Adipocyte (in vitro differentiated cells): Measurements from ENCODE around the gene MVB12A.

Experiments
- DNase-seq: peaks from one replicate; pipeline ENCODE4 v3.0.0-alpha.2; 2015; ENCODE audit warnings: low read depth
- H3K27me3 ChIP-seq: replicated peaks from 2 replicates; pipeline ENCODE4 v1.7.0; 2013; ENCODE audit warnings: mild to moderate bottlenecking, low read length, moderate library complexity; ENCODE audit not compliant: control insufficient read depth, insufficient read depth
- H3K36me3 ChIP-seq: 2 replicates; pipeline ENCODE4 v1.7.0; 2013; ENCODE audit warnings: low read length, mild to moderate bottlenecking, moderate library complexity; ENCODE audit not compliant: control insufficient read depth, insufficient read depth, severe bottlenecking
- H3K4me1 ChIP-seq: 2 replicates; pipeline ENCODE4 v1.7.0; 2013; ENCODE audit warnings: mild to moderate bottlenecking, low read length, moderate library complexity; ENCODE audit not compliant: control insufficient read depth, insufficient read depth
- H3K4me3 ChIP-seq: 2 replicates; pipeline ENCODE4 v1.7.0; 2013; ENCODE audit warnings: mild to moderate bottlenecking, low read length, moderate library complexity
- H3K9ac ChIP-seq: 2 replicates; pipeline ENCODE4 v1.7.0; 2013; ENCODE audit warnings: mild to moderate bottlenecking, low read length, moderate library complexity
- H3K9me3 ChIP-seq: 2 replicates; pipeline ENCODE4 v1.7.0; 2013; ENCODE audit warnings: mild to moderate bottlenecking, low read length, moderate library complexity; ENCODE audit not compliant: control insufficient read depth

The MVB12A gene

DNA sequence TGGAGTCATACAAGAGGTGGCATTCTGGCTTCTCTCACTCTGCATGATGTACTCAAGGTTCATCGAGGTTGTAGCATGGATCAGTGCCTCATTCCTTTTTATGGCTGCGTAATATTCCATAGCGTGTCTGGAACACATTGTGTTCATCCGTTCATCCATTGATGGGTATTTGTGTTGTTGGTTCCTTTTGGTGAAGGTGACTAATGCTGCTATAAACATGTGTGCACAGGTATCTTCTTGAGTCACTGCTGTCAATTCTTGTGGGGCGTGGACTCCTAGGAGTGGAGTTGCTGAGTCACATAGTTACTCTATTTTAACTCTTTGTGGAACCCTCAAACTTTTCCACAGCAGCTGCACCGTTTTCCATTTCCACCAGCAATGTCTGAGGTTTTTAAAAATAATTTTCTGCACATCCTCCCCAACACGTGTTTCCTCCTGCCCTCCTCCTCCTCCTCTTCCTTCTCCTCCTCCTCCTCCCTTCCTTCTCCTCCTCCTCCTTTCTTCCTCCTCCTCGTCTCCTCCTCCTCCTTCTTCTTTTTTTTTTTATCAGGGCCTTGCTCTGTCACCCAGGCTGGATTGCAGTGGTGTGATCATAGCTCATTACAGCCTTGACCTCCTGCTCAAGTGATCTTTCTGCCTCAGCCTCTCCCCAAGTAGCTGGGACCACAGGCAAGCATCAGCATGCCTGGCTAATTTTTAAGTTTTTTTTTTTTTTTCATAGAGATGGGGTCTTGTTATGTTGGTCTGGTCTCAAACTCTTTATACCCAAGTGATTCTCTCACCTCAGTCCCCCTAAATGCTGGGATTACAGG lies 30.6 kb downstream of the MVB12A start:
- H3K9me3 ChIP-seq = no peaks in the 10 kb centered on the region
- DNase-seq = no peak
- no peak overlapping the region for H3K4me3 ChIP-seq
- H3K9ac ChIP-seq = no peak overlapping the region
- no peaks in the 10 kb centered on the region for H3K4me1 ChIP-seq
- H3K36me3 ChIP-seq = no peaks in the 10 kb centered on the region
- peaks cover 18% of the 10 kb centered on the region for H3K27me3 ChIP-seq

DNA sequence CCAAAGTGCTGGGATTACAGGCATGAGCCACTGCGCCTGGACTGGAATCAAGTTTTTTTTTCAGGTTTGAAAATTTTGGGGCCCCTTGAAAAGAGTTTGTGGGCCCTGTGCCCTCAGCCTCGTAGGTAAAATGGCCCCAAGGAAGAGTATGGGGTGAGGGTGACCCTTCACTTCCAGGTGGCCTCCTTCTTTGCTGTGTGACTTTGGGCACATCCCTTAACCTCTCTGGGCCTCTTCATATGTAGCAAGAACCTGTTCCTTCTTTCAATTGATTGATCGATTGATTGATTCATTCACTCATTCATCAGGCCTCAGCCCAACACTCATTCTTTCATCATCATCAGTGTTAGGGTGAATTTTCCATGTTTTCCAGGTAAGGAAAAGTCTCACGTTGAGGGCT lies 32.0 kb downstream of the MVB12A start:
- Histone ChIP-seq H3K27me3 (peaks cover 18% of the 10 kb centered on the region), H3K9ac (no peak overlapping the region), H3K4me3 (no peak overlapping the region), H3K9me3 (no peaks in the 10 kb centered on the region), H3K4me1 (no peaks in the 10 kb centered on the region), H3K36me3 (no peaks in the 10 kb centered on the region)
- no peak for DNase-seq

DNA sequence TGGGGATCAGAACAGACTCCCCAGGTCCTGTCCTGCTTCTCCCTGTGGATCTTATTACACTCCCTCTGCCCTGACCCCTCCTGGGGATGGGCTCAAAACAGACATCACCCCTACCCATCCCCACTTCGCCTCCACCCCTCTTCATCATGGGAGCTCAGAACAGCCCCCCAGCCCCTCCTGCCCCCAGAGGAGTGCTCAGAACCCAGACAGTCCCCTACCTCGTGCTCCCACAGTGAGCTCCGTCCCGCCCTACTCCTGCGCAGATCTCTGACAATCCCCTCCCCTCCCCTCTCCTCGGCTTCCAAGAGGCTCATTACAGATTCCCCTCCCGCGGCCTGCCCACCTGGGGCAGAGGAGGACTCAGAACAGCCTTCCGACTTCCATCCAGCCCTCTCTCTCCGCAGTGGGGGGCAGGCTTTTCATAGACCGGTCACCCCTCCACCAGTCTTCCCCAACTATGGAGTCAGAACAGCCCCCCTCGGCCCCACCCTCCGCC lies 34.8 kb downstream of the MVB12A start:
- no peak overlapping the region for H3K9ac ChIP-seq
- peaks cover 5% of the 10 kb centered on the region for H3K4me1 ChIP-seq
- no peak overlapping the region for H3K4me3 ChIP-seq
- no peaks in the 10 kb centered on the region for H3K9me3 ChIP-seq
- peaks cover 18% of the 10 kb centered on the region for H3K27me3 ChIP-seq
- H3K36me3 ChIP-seq = no peaks in the 10 kb centered on the region
- no peak for DNase-seq

DNA sequence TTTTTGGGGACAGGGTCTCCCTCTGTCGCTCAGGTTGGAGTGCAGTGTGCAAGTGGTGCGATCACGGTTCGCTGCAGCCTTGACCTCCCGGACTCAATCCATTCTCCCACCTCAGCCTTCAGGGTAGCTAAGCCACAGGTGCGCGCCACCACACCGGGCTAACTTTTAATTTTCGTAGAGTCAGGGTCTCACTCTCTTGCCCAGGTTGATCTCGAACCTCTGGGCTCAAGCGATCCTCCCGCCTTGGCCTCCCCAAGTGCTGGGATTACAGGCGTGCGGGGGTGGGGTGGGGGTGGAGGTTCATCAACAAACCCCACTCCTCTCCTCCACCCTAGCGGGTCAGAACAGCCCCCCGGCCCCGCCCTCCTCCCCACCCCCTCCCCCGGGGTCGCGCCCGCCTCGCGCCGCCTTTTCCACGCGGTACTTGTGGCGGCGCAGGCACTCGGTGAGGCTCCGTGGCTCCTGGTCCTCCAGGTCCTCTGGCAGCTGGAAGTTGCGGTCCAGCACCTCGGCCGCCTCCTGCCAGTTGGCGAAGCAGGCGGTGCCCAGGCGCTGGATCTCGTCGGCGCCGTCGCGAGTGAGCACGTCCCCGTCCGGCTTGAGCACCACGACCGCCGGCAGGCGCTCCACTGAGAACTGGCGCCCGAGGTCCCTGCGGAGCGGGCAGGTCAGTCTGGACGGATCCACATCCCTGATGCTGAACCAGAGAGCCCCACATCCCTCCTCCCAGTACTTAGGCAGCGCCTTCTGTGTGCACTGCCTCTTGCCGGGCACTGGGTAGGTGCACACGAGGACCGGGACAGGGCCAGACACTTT lies 35.7 kb downstream of the MVB12A start:
- peak; percentile 16 for DNase-seq
- Histone ChIP-seq H3K9ac (no peak overlapping the region), H3K4me1 (peaks cover 5% of the 10 kb centered on the region), H3K4me3 (no peak overlapping the region), H3K36me3 (no peaks in the 10 kb centered on the region), H3K27me3 (peaks cover 14% of the 10 kb centered on the region), H3K9me3 (no peaks in the 10 kb centered on the region)

DNA sequence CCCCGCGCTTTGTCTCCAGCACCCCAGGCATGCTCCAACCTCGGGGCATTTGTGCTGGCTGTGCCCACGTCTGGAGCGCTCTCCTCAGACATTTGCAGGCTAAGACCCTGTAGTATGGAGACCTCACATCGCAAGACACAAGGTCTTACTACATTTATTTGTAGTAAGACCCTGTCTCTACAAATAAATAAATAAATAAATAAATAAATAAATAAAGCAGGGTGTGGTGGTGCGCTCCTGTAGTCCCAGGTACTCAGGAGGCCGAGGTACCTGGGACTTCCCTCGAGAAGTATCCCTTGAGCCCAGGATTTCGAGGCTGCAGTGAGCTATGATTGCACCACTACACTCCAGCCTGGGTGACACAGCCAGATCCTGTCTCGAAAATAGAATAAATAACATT lies 36.3 kb downstream of the MVB12A start:
- no peak for DNase-seq
- Histone ChIP-seq H3K4me1 (peaks cover 5% of the 10 kb centered on the region), H3K36me3 (no peaks in the 10 kb centered on the region), H3K4me3 (no peak overlapping the region), H3K9ac (no peak overlapping the region), H3K9me3 (no peaks in the 10 kb centered on the region), H3K27me3 (peaks cover 14% of the 10 kb centered on the region)

DNA sequence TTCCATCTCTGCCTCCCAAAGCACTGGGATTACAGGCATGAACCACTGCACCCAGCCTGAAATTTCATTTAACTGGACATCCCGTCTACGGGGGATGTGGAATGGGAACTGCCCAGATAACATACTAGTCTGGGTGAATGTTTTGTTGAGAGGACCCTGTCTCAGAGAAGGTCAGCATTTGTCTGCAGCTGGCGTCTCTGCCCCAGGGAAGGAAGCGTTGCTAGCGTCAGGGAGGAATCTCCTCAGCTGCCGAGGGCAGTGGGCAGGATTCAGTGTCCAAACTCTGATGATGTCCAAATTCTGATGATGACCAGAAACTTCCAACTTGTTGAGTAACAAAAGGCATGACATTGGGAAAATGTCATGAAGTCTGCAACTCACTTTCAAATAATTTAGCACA lies 37.8 kb downstream of the MVB12A start:
- peaks cover 5% of the 10 kb centered on the region for H3K4me1 ChIP-seq
- peaks cover 11% of the 10 kb centered on the region for H3K27me3 ChIP-seq
- no peak for DNase-seq
- no peaks in the 10 kb centered on the region for H3K9me3 ChIP-seq
- no peak overlapping the region for H3K9ac ChIP-seq
- H3K4me3 ChIP-seq = no peak overlapping the region
- H3K36me3 ChIP-seq = no peaks in the 10 kb centered on the region

DNA sequence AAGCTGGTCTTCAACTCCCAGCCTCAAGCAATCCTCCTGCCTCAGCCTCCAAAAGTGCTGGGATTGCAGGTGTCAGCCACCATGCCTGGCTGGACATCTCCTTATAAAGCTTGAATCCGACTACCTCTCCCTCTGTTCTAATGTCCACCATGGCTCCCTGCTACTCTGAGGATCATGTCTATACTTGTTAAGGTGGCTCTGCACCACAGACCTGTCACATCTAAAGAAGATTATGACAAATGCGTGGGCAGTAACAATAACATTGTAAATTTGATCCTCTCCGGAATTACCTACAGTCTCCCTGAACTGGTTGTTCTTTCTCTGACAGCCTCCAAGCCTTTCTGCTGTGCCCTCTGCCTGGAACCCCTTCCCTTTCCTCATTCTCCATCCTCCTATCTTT lies 39.1 kb downstream of the MVB12A start:
- no peak overlapping the region for H3K4me3 ChIP-seq
- DNase-seq = no peak
- no peaks in the 10 kb centered on the region for H3K9me3 ChIP-seq
- H3K9ac ChIP-seq = no peak overlapping the region
- peaks cover 8% of the 10 kb centered on the region for H3K27me3 ChIP-seq
- H3K4me1 ChIP-seq = peaks cover 5% of the 10 kb centered on the region
- no peaks in the 10 kb centered on the region for H3K36me3 ChIP-seq

DNA sequence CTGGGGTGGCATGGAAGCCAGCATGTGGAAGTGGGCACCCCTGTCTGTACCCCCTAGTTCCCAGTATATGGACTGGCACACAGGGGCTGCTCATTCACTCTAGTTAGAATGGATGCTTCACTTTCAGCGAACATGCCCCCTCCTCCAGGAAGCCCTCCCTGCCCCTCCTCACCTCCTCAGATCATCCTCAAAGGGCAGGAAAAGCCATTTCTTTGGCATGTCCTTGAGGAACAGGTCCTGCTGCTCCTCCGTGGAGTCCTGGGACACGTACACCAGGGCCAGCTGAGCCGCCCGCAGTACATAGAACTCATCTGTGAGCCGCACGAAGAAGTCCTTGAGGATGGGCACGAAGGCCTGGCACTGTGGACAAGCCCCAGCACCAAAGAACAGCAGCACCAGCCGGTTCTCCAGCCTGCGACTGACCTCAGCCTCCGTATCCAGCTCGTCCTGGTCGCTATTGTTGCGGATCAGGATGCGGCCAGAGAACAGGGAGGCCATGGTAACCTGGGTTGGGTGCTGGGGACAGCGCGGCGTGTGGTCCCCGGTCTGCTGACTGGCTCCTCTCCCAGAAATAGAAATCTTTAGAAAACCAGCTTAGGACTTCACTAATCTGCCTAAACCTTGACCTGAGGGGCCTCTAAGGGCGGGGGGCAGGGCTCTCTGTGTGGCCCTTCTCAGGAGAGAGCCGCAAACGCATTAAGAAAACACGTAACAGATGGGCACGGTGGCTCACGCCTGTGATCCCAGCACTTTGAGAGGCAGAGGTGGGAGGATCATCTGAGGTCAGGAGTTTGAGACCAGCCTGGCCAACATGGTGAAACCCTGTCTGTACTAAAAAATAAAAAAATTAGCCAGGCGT lies 40.8 kb downstream of the MVB12A start, which contains the start of gene NXNL1:
TSS of gene NXNL1 (minus strand) at position 555 of the 859 bp plus-strand sequence. CDS start at position 498, 57 bp downstream.
- Histone ChIP-seq H3K36me3 (no peaks in the 10 kb centered on the region), H3K27me3 (peaks cover 3% of the 10 kb centered on the region), H3K4me1 (peaks cover 5% of the 10 kb centered on the region), H3K9ac (no peak within 1 kb of the TSS), H3K4me3 (no peak within 1 kb of the TSS), H3K9me3 (no peaks in the 10 kb centered on the region)
- no peak for DNase-seq

DNA sequence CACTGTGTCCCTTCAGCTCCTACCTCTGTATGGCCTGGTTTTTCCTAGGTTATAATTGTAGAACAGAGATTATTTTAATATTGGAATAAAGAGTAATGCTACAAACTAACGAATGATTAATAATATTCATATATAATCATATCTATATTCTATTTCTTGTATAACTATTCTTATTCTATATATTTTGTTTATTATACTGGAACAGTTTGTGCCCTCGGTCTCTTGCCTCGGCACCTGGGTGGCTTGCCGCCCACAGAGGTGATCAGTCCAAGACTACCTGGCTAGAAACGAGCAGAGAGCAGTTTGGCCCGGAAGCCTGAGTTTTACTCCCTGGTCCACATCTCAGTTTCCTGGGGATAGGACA lies 46.6 kb downstream of the MVB12A start:
- Histone ChIP-seq H3K4me1 (peaks cover 31% of the 10 kb centered on the region), H3K9ac (peak overlapping the region; percentile 98), H3K4me3 (peak overlapping the region; percentile 88), H3K27me3 (peaks cover 3% of the 10 kb centered on the region), H3K9me3 (no peaks in the 10 kb centered on the region), H3K36me3 (no peaks in the 10 kb centered on the region)
- DNase-seq = no peak

DNA sequence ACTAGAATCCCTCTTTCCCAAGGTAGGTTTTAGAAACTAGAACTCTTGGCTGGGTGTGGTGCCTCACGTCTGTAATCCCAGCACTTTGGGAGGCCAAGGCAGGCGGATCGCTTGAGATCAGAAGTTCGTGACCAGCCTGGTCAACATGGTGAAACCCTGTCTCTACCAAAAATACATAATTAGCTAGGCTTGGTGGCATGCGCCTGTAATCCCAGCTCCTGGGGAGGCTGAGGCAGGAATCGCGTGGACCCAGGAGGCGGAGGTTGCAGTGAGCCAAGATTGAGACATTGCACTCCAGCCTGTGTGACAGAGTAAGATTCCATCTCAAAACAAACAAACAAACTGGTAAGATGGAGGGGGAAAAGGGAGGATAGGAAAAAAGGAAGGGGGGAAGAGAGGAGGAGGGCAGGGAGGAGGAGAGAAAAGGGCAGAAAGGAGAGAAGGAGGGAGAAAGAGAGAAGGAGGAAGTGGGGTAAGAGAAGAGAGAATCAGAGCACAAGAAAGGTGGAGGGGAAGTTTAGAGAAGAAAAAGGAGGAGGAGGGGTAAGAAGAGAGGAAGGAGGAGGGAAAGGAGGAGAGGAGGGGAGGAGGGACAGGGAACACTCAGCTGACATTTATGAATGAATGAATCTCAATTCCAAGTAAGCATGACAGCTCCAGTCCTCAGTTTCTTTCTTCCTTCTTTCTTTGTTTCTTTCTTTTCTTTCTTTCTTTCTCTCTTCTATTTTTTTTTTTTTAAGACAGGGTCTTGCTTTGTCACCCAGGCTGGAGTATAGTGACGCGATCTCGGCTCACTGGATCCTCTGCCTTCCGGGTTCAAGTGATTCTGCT lies 47.8 kb downstream of the MVB12A start:
- Histone ChIP-seq H3K4me3 (peak overlapping the region; percentile 88), H3K9ac (peak overlapping the region; percentile 98), H3K36me3 (no peaks in the 10 kb centered on the region), H3K4me1 (peaks cover 36% of the 10 kb centered on the region), H3K27me3 (peaks cover 3% of the 10 kb centered on the region), H3K9me3 (no peaks in the 10 kb centered on the region)
- peak; percentile 25 for DNase-seq
